ENCODE data around the gene WFS1.

DNA sequence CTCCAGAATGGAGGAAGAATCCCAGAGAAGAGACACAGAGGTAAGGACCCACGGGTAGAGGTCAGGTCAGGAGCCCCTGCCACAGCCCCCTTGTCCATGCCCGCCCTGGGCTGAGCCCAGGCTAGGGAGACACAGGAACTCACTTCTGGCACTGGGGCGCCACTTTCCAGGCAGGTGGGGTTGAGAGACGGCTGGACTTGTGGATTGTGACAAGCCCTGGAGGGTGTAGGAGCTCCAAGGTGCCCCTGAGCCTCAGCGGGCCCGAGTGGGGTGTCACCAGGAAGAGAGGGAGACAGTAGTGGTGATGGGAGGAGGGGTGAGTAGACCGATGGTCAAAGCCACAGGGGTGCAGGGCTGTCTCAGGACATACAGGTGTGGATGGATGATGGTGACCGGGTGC is 58.9 kb downstream of the WFS1 start:
- TF ChIP-seq, protein P1, sequence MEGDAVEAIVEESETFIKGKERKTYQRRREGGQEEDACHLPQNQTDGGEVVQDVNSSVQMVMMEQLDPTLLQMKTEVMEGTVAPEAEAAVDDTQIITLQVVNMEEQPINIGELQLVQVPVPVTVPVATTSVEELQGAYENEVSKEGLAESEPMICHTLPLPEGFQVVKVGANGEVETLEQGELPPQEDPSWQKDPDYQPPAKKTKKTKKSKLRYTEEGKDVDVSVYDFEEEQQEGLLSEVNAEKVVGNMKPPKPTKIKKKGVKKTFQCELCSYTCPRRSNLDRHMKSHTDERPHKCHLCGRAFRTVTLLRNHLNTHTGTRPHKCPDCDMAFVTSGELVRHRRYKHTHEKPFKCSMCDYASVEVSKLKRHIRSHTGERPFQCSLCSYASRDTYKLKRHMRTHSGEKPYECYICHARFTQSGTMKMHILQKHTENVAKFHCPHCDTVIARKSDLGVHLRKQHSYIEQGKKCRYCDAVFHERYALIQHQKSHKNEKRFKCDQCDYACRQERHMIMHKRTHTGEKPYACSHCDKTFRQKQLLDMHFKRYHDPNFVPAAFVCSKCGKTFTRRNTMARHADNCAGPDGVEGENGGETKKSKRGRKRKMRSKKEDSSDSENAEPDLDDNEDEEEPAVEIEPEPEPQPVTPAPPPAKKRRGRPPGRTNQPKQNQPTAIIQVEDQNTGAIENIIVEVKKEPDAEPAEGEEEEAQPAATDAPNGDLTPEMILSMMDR (IDR thresholded peaks at IDR 0.05), result no peak
- TF ChIP-seq POLR2A (IDR thresholded peaks at IDR 0.05), result no peak

All from thyroid gland (tissue), 4 donors.